Panc1 (cell line): Measurements from ENCODE around the gene FOXF2. TPM values are rescaled to one million over a fixed set of nuclear protein-coding genes. Genes with fewer than 3 reads are reported as not detected.

Source experiments
- ATAC-seq: fragments of 200-7000 bp; cut with Tn5 transposase; 2 replicates; pipeline ENCODE4 v1.9.1; 2020; ENCODE audit warnings: mild to moderate bottlenecking, moderate library complexity
- BruUV-seq: library from RNA; stranded (reverse); fragments of 400-500 nt; replicated peaks from 2 replicates; lab custom pipeline; 2021; lab: Mats Ljungman, UMichigan
- CTCF ChIA-PET: fragments of 300-600 bp; sonication (Branson Sonifier 250); formaldehyde crosslinking; loops from one replicate; lab custom pipeline; 2022; ENCODE audit warnings: antibody characterized with exemption; lab: Charles Lee
- POLR2A ChIA-PET: fragments of 300-600 bp; sonication (Branson Sonifier 250); formaldehyde crosslinking; loops from one replicate; lab custom pipeline; 2022; ENCODE audit warnings: antibody characterized with exemption; lab: Charles Lee
- DNase-seq: peaks from one replicate; pipeline ENCODE4 v3.0.0-alpha.2; 2010; ENCODE audit warnings: low read depth, low spot score
- H3K27ac ChIP-seq: 2 replicates; pipeline ENCODE4 v1.5.1; 2011; ENCODE audit warnings: mild to moderate bottlenecking, low read length, inconsistent platforms
- H3K27me3 ChIP-seq: fragments of 200-500 bp; sonication (Bioruptor generic); 2 replicates; pipeline ENCODE4 v1.6.0; 2014; ENCODE audit warnings: low read length, inconsistent platforms; ENCODE audit not compliant: control insufficient read depth, insufficient read depth
- H3K36me3 ChIP-seq: fragments of 200-500 bp; sonication (Bioruptor generic); 2 replicates; pipeline ENCODE4 v1.5.1; 2014; ENCODE audit warnings: inconsistent platforms, mild to moderate bottlenecking, low read length, moderate library complexity; ENCODE audit not compliant: control insufficient read depth, insufficient read depth
- H3K4me1 ChIP-seq: 2 replicates; pipeline ENCODE4 v1.5.1; 2011; ENCODE audit warnings: inconsistent platforms, mild to moderate bottlenecking, low read length, moderate library complexity; ENCODE audit not compliant: control insufficient read depth, insufficient read depth
- H3K4me3 ChIP-seq, 2 experiments: 2 replicates each; pipeline ENCODE4 v1.5.1; 2011 to 2012; ENCODE audit warnings: low read depth in 2 of 2, low read length in 2 of 2, mild to moderate bottlenecking in 2 of 2, inconsistent platforms in 1 of 2, moderate library complexity in 1 of 2
- H3K9me3 ChIP-seq: fragments of 200-500 bp; sonication (Bioruptor generic); 2 replicates; pipeline ENCODE4 v1.5.1; 2014; ENCODE audit warnings: low read depth, mild to moderate bottlenecking, inconsistent platforms, low read length, moderate library complexity; ENCODE audit not compliant: control insufficient read depth, insufficient read depth
- CTCF ChIP-seq: fragments of 450-650 bp; IDR thresholded peaks from 2 replicates; pipeline ENCODE4 v1.5.1; 2017; ENCODE audit warnings: mild to moderate bottlenecking
- POLR2AphosphoS5 ChIP-seq: IDR thresholded peaks from 2 replicates; pipeline ENCODE4 v1.6.1; 2012; ENCODE audit warnings: mild to moderate bottlenecking, low read depth, low read length, moderate library complexity
- REST ChIP-seq, 2 experiments: IDR thresholded peaks; 2 replicates each; pipeline ENCODE4 v1.6.1; 2011 to 2012; ENCODE audit warnings: low read depth in 2 of 2, control low read depth in 1 of 2, low read length in 1 of 2, mild to moderate bottlenecking in 1 of 2, moderate library complexity in 1 of 2; ENCODE audit not compliant: insufficient read depth in 1 of 2
- SIN3A ChIP-seq: IDR thresholded peaks from 2 replicates; pipeline ENCODE4 v1.6.1; 2012; ENCODE audit warnings: low read depth, mild to moderate bottlenecking, low read length, moderate library complexity, borderline replicate concordance; ENCODE audit not compliant: insufficient read depth
- TCF7L2 ChIP-seq: IDR thresholded peaks from 2 replicates; pipeline ENCODE4 v1.6.1; 2011; ENCODE audit warnings: mild to moderate bottlenecking, low read depth, low read length, inconsistent platforms
- in situ Hi-C: cut with HindIII; loops from 2 replicates; pipeline ENCODE4 v1.10.0; 2016; ENCODE audit warnings: low sequenced_read_pairs, low pct_unique_long_range_greater_than_20kb
- intact Hi-C: fragments of 100-400 bp; cut with micrococcal nuclease; formaldehyde crosslinking; loops from one replicate; pipeline ENCODE4 v1.10.0; 2022; ENCODE audit not compliant: unreplicated experiment
- total RNA-seq: library from RNA; stranded (reverse); gene quantifications from one replicate; pipeline ENCODE4 v1.2.1, GENCODE V29; 2021; ENCODE audit not compliant: unreplicated experiment

FOXF2 gene
- total RNA-seq, 1 experiment from 2014 or later, result 12.7 TPM

GRCh38 chr6:1417718-1418117 lies 28.3 kb downstream of the FOXF2 start:
- CTCF ChIA-PET, result no interaction called here
- Histone ChIP-seq H3K4me3 (no peak overlapping the region), H3K9me3 (no peaks in the 10 kb centered on the region; the same call in 1 of the 2 replicates), H3K36me3 (no peaks in the 10 kb centered on the region), H3K27me3 (no peaks in the 10 kb centered on the region), H3K27ac (no peak overlapping the region), H3K4me1 (peaks cover 5% of the 10 kb centered on the region; the same call in 1 of the 2 replicates)
- in situ Hi-C loops, result no loop called here
- DNase-seq, result no peak
- ATAC-seq, result no peak
- BruUV-seq, result no TSS peak
- POLR2A ChIA-PET, result no interaction called here
- TF ChIP-seq SIN3A (no peak), CTCF (no peak), TCF7L2 (no peak), POLR2AphosphoS5 (no peak), REST (IDR thresholded peaks at IDR 0.05; ENCODE audit: insufficient read depth in 1 of 2, low read depth in 2 of 2, low read length in 1 of 2) (no peak)
- intact Hi-C loops, result no loop called here

GRCh38 chr6:1418471-1419191 lies 29.3 kb downstream of the FOXF2 start:
- intact Hi-C loops (no loop called here), in situ Hi-C loops (no loop called here)
- no peak overlapping the region for H3K27ac ChIP-seq
- peaks cover 11% of the 10 kb centered on the region; the same call in 1 of the 2 replicates for H3K4me1 ChIP-seq
- BruUV-seq, result no TSS peak
- H3K27me3 ChIP-seq, result no peaks in the 10 kb centered on the region
- DNase-seq (no peak), ATAC-seq (no peak)
- TF ChIP-seq POLR2AphosphoS5, result no peak
- TF ChIP-seq CTCF, result no peak
- no peak for TF ChIP-seq SIN3A
- TF ChIP-seq TCF7L2, result no peak
- no peak for TF ChIP-seq REST (IDR thresholded peaks at IDR 0.05; ENCODE audit: insufficient read depth in 1 of 2, low read depth in 2 of 2, low read length in 1 of 2)
- CTCF ChIA-PET, result interaction anchor here (0.7 kb wide), 1 partner anchor 769 kb away, joined by 4 read pairs; no protein-coding TSS in a partner anchor
- no peak overlapping the region for H3K4me3 ChIP-seq
- no peaks in the 10 kb centered on the region for H3K36me3 ChIP-seq
- no peaks in the 10 kb centered on the region; the same call in 1 of the 2 replicates for H3K9me3 ChIP-seq
- POLR2A ChIA-PET, result no interaction called here
